Effector memory CD4-positive, alpha-beta T cell (primary cell): ENCODE measurements around the gene SURF1.
"Not testable (repeated sequence)": the region's sequence is repeated elsewhere in the genome, so short reads cannot be mapped to it uniquely, and the experiment has no call there.

Source experiments
- DNase-seq, 3 donors: peaks; one replicate each; pipeline ENCODE4 v3.0.0-alpha.2; 2020
- H3K27ac ChIP-seq: 2 replicates; pipeline ENCODE4 v1.7.0; 2013; ENCODE audit warnings: mild to moderate bottlenecking, low read length, moderate library complexity; ENCODE audit not compliant: insufficient read depth, poor library complexity, severe bottlenecking
- H3K27me3 ChIP-seq: replicated peaks from 2 replicates; pipeline ENCODE4 v1.7.0; 2013; ENCODE audit warnings: mild to moderate bottlenecking, low read length; ENCODE audit not compliant: insufficient read depth, control insufficient read depth, poor library complexity, severe bottlenecking
- H3K36me3 ChIP-seq: 2 replicates; pipeline ENCODE4 v1.7.0; 2013; ENCODE audit warnings: mild to moderate bottlenecking, low read length, moderate library complexity; ENCODE audit not compliant: control insufficient read depth, insufficient read depth
- H3K4me1 ChIP-seq: 2 replicates; pipeline ENCODE4 v1.7.0; 2013; ENCODE audit warnings: low read length, mild to moderate bottlenecking; ENCODE audit not compliant: control insufficient read depth, insufficient read depth, poor library complexity, severe bottlenecking
- H3K4me3 ChIP-seq: 2 replicates; pipeline ENCODE4 v1.7.0; 2013; ENCODE audit warnings: low read length, low read depth, mild to moderate bottlenecking; ENCODE audit not compliant: insufficient read depth, poor library complexity, severe bottlenecking
- H3K9me3 ChIP-seq: 2 replicates; pipeline ENCODE4 v1.7.0; 2013; ENCODE audit warnings: mild to moderate bottlenecking, low read length, moderate library complexity; ENCODE audit not compliant: control insufficient read depth

The SURF1 gene

DNA sequence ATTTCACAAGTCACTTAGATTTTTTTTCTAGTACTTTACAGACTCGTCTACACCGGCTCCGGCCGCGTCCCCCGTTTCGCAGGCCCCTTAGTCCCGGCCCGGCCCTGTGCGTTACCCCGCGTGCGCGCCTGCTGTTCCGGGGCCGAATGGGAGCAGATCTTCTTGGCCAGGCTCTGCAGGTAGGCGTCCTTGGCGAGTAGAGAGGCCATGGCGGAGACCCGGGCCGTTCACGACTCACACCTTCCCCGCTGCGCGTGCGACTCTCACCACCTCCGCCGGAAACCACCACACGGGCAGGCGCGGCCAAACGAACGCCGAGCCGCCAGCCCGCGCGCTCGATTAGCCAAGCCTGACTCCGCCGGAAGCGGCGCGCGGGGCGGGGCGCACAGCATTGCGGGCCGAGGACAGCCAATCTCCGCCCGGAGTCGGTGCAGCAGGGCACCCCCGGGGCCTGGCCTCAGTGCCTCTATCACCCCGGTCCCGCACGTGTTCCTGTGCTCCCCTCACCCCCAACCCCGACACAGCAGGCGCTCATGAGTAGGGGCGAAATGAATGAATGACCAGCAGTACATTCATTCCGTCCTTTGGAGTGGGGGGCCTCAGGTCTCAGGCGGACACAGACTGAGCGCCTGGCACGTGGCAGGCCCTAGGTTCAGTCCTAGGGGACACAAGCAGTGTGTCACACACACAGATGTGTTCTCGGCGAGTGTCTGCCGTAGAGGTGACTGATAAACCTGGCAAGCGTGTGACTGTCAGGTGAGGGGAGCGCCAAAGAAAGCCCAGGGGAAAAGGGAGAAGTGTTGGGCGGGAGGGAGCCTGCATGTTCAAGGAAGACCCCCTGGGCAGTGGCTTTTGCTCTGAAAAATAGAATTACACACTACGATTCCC lies 20.1 kb downstream of the SURF1 start, which contains the start of gene SURF6:
Gene SURF6 (minus strand): TSS at position 265 of the 888 bp plus-strand sequence. CDS start 56 bp downstream, at position 209.
- Histone ChIP-seq H3K27ac (peak within 1 kb of the TSS; percentile 64), H3K36me3 (peaks cover 41% of the 10 kb centered on the region), H3K4me1 (peaks cover 16% of the 10 kb centered on the region), H3K27me3 (no peaks in the 10 kb centered on the region), H3K4me3 (peak within 1 kb of the TSS; percentile 70), H3K9me3 (no peaks in the 10 kb centered on the region)
- DNase-seq = peak; percentile 89

DNA sequence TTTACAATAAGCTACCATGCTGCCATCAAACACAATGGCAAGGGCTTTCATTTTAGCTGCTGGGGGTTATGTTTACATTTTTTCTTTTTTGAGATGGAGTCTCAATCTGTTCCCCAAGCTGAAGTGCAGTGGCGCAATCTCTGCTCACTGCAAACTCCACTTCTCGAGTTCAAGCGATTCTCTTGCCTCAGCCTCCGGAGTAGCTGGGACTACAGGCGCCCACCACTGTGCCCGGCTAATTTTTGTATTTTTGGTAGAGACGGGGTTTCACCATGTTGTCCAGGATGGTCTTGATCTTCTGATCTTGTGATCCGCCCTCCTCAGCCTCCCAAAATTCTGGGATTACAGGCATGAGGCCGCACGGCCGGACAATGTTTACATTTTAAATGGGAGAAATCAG lies 21.4 kb downstream of the SURF1 start:
- not testable (repeated sequence) for H3K27me3 ChIP-seq, DNase-seq, H3K9me3 ChIP-seq, H3K4me3 ChIP-seq
- H3K4me1 ChIP-seq = peaks cover 12% of the 10 kb centered on the region
- H3K27ac ChIP-seq = peak overlapping the region; percentile 64
- peaks cover 47% of the 10 kb centered on the region for H3K36me3 ChIP-seq

DNA sequence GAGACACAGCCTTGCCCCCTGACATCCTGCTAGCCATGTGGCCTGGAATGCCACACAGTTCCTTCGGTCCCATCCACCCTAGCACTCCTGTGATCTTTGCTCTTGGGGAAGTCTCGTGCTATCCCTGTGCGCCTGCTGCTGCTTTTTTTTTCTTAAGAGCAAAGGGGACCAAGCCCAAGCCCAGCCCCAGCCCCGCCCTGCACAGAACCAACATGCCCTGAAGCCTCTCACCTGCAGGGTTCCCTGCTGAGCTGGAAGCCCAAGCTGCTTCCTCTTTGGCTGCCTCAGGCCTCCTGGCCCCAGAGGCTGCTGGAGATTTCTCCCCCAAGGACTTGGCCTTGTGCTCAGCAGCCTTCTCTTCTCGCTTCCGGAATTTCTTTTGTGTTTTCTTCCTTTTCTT lies 22.1 kb downstream of the SURF1 start:
- no peak overlapping the region for H3K4me3 ChIP-seq
- H3K27ac ChIP-seq = no peak overlapping the region

DNA sequence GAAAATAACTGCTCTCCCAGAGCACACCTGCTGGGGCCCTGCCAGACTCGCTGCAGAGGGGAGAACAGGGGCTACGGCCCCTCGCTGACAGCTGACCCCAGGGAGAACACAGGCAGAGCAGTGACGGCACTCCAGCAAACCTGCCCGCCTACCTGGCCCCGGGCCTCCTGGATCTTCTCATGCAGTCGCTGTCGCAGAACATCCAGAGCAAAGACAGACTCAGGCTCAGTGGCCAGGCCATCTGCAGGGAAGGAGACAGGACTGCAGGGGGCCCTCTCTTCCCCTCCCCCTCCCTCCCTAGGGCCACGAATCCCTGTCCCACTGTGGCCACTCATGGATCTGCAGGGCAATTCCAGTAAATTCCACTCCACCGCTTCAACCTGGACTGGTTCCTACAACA lies 22.7 kb downstream of the SURF1 start:
- Histone ChIP-seq H3K36me3 (peaks cover 46% of the 10 kb centered on the region), H3K27ac (no peak overlapping the region), H3K4me1 (peaks cover 12% of the 10 kb centered on the region), H3K4me3 (no peak overlapping the region), H3K27me3 (no peaks in the 10 kb centered on the region), H3K9me3 (no peaks in the 10 kb centered on the region)
- DNase-seq = no peak

More for the DNA sequence above, 22.1 kb downstream of the SURF1 start:
- H3K9me3 ChIP-seq = no peaks in the 10 kb centered on the region
- DNase-seq = no peak
- no peaks in the 10 kb centered on the region for H3K27me3 ChIP-seq
- peaks cover 46% of the 10 kb centered on the region for H3K36me3 ChIP-seq
- H3K4me1 ChIP-seq = peaks cover 12% of the 10 kb centered on the region

DNA sequence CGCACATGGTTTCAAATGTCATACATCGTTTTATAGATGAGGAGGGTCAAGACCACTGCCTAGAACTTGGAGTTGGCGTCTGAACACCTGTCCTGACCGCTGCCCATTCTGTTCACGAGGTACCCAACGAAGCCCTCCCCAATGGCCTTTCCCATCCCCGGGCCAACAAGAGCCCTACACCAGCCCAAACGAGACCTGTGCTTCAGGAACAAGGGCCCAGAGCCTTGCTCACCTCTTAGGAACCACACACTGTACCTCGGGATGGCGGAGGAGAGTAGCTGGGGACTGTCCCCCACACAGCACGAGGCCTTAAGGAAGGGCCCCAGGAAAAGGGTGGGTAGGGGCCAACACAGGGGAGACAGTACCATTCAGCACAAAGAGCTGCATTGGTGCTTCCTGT lies 23.3 kb downstream of the SURF1 start:
- no peaks in the 10 kb centered on the region for H3K9me3 ChIP-seq
- no peak for DNase-seq
- peaks cover 12% of the 10 kb centered on the region for H3K4me1 ChIP-seq
- H3K4me3 ChIP-seq = no peak overlapping the region
- no peaks in the 10 kb centered on the region for H3K27me3 ChIP-seq
- peaks cover 46% of the 10 kb centered on the region for H3K36me3 ChIP-seq
- H3K27ac ChIP-seq = no peak overlapping the region

DNA sequence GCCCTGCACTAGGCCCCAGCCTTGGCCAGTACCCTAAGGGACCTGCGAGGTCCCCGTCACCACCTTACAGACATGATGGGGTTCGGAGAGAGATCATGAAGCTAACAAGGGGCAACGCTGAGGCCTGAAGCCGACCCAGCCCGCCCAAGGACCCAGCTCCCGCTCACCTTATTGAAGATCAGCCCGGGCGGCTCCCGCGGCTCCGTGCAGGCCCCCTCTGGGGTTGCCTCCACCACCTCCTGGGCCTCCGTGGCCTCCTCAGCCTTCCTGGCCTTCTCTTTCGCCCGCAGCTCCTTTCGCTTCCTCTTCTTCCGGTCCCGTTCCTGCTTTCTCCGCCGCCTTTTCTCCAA lies 23.9 kb downstream of the SURF1 start:
- H3K36me3 ChIP-seq = peaks cover 46% of the 10 kb centered on the region
- H3K27me3 ChIP-seq = no peaks in the 10 kb centered on the region
- H3K9me3 ChIP-seq = no peaks in the 10 kb centered on the region
- H3K4me1 ChIP-seq = peaks cover 12% of the 10 kb centered on the region
- no peak for DNase-seq
- no peak overlapping the region for H3K27ac ChIP-seq
- no peak overlapping the region for H3K4me3 ChIP-seq

DNA sequence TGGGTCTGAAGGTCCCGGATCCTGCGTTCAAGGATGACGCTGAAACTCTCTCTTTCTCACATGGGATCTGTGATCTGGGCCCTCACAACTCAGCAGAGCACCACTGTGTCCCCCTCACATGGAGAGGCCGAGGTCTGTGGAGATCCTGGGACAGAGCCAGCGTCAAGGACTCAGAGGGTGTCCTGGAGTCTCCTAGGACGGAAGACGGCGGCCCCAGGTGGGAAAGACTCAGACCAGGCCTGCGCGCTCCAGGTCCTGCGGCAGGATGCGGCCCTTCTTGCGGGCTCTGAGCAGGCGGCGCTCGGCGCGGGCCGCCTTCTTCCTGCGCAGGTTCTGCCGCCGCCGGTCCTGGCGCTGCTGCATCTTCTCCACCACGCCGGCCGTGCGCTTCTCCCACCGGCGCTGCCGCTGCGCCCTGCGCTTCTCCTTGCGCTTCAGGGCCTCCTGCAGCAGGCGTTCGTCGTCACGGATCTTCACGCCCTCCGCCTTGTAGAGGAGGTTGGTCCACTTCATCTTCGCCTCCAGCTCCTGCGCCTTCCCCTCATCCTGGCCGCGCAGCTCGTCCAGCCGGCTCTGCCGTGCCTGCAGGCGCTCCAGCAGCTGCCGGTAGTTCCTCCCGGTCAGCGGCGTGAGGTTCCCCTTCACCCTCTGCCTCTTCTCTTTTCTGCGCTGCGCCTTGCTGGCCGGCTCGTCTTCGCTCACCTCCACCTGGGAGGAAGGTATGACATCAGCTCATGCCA lies 24.5 kb downstream of the SURF1 start:
- H3K36me3 ChIP-seq = peaks cover 46% of the 10 kb centered on the region
- peaks cover 12% of the 10 kb centered on the region for H3K4me1 ChIP-seq
- no peak for DNase-seq
- H3K4me3 ChIP-seq = no peak overlapping the region
- no peaks in the 10 kb centered on the region for H3K27me3 ChIP-seq
- H3K27ac ChIP-seq = no peak overlapping the region
- H3K9me3 ChIP-seq = no peaks in the 10 kb centered on the region

DNA sequence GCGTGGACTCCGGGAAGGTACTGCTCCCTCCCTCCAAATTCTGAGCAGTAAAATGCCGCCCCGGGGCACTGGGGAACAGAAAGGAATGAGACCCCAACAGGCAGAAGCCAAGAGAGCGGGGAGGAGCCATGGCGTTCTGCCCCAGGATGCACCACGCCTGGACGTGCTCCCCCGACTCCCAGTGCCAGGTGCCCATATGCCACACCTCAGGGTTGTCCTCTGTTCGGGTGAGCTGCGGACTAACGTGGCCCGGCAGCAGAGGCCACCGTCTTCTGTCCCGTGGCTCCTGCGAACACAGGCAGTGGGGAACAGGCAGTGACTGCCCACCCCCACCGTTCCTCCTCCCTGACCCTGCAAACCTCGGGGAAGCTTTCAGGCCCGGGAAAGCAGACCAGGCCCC lies 25.1 kb downstream of the SURF1 start:
- no peaks in the 10 kb centered on the region for H3K9me3 ChIP-seq
- H3K36me3 ChIP-seq = peaks cover 46% of the 10 kb centered on the region
- no peak overlapping the region for H3K27ac ChIP-seq
- no peak overlapping the region for H3K4me3 ChIP-seq
- no peaks in the 10 kb centered on the region for H3K27me3 ChIP-seq
- peaks cover 8% of the 10 kb centered on the region for H3K4me1 ChIP-seq
- DNase-seq = no peak

DNA sequence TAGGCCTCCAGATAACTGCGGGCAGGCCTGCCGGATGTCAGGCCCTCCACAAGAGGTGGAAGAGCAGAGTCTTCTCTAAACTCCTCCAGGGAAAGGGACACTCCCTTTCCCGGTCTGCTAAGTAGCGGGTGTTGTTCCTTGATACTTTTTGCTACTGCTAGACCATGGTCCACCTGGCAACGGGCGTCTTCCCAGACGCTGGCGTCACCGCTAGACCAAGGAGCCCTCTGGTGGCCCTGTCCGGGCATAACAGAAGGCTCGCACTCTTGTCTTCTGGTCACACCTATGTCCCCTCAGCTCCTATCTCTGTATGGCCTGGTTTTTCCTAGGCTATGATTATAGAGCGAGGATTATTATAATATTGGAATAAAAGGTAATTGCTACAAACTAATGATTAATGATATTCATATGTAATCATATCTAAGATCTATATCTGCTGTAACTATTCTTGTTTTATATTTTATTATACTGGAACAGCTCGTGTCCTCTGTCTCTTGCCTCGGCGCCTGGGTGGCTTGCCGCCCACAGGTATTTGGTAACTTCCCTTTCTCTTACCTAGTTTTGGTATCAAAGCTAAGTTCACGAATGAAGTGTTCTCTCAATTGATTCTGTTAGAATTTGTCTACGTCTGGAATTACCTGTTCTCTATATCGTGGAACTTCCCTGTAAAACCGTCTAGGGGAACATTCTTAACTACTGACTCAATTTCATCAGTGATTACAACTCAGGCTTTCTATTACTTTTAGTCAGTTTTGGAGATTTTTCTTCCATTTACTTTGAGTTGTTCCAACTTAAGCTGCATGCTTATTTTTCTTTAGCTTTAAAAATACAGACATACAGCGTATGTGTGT lies 26.8 kb downstream of the SURF1 start:
- not testable (repeated sequence) for H3K9me3 ChIP-seq, DNase-seq, H3K4me3 ChIP-seq, H3K4me1 ChIP-seq, H3K27ac ChIP-seq, H3K27me3 ChIP-seq
- H3K36me3 ChIP-seq = peaks cover 46% of the 10 kb centered on the region
